WTC11 (cell line): ENCODE data around the gene ADD1.

Experiments
- CBFB ChIP-seq: sonication (generic); formaldehyde crosslinking; IDR thresholded peaks from 2 replicates; pipeline ENCODE4 v1.8.1; 2022; ENCODE audit warnings: mild to moderate bottlenecking, low read depth, missing genetic modification reagents
- CTCF ChIP-seq: fragments of 200-600 bp; IDR thresholded peaks from 2 replicates; pipeline ENCODE4 v1.8.0; 2022; ENCODE audit warnings: antibody characterized with exemption
- EMX1 ChIP-seq: fragments of 250-450 bp; sonication (Bioruptor Pico); IDR thresholded peaks from 2 replicates; pipeline ENCODE4 v1.8.0; 2021; ENCODE audit warnings: mild to moderate bottlenecking
- FOXP1 ChIP-seq: sonication (generic); formaldehyde crosslinking; IDR thresholded peaks from 2 replicates; pipeline ENCODE4 v1.8.0; 2022; ENCODE audit warnings: missing genetic modification reagents, mild to moderate bottlenecking, moderate library complexity, borderline replicate concordance
- IRF1 ChIP-seq: sonication (generic); formaldehyde crosslinking; IDR thresholded peaks from 2 replicates; pipeline ENCODE4 v1.8.0; 2023; ENCODE audit warnings: missing genetic modification reagents
- IRF2 ChIP-seq: sonication (generic); formaldehyde crosslinking; IDR thresholded peaks from 2 replicates; pipeline ENCODE4 v1.8.0; 2022; ENCODE audit warnings: low read depth, missing genetic modification reagents, borderline replicate concordance
- MAX ChIP-seq: sonication (generic); formaldehyde crosslinking; IDR thresholded peaks from 2 replicates; pipeline ENCODE4 v1.8.0; 2022; ENCODE audit warnings: mild to moderate bottlenecking, missing genetic modification reagents
- NFE2L1 ChIP-seq: sonication (generic); formaldehyde crosslinking; IDR thresholded peaks from 2 replicates; pipeline ENCODE4 v1.8.1; 2023; ENCODE audit warnings: missing genetic modification reagents
- NFYB ChIP-seq: sonication (generic); formaldehyde crosslinking; conservative IDR thresholded peaks from 2 replicates; pipeline ENCODE4 v1.8.0; 2022; ENCODE audit warnings: low read depth, missing genetic modification reagents
- TCF7 ChIP-seq: sonication (generic); formaldehyde crosslinking; IDR thresholded peaks from 2 replicates; pipeline ENCODE4 v1.8.0; 2022; ENCODE audit warnings: mild to moderate bottlenecking, low read depth, missing genetic modification reagents, moderate library complexity
- TEAD4 ChIP-seq: sonication (generic); formaldehyde crosslinking; IDR thresholded peaks from 2 replicates; pipeline ENCODE4 v1.8.0; 2022; ENCODE audit warnings: mild to moderate bottlenecking, missing genetic modification reagents
- USF2 ChIP-seq: sonication (generic); formaldehyde crosslinking; IDR thresholded peaks from 2 replicates; pipeline ENCODE4 v1.8.1; 2023; ENCODE audit warnings: mild to moderate bottlenecking, missing genetic modification reagents, moderate library complexity

DNA sequence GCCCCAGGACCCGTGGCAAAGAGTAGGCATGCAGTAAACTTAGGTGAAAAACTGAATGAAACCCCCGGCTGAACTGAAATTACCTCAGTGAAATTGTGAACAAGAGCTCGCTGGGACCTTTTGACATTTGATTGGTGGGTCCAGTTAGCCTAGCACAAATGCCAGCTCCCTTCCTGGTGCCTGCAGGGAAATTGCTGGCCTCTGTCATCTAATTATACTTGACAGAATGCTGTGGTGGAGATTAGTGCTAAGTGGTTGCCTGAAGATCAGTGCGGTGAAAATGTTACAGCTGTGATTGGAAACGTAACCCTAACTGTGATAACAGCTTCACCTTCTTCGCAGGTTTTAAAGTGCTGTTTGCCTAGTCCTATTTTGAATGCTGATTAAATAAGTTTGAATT lies 43.0 kb downstream of the ADD1 start:
- TF ChIP-seq CTCF (no peak), TEAD4 (CRISPR knock-in tag) (no peak), NFYB (CRISPR knock-in tag) (no peak), NFE2L1 (CRISPR knock-in tag) (no peak), TCF7 (no peak), EMX1 (CRISPR knock-in tag) (no peak), CBFB (CRISPR knock-in tag) (no peak), IRF1 (no peak), FOXP1 (no peak), USF2 (CRISPR knock-in tag) (no peak), MAX (CRISPR knock-in tag) (no peak), IRF2 (CRISPR knock-in tag) (no peak)
